Measurements from ENCODE around the gene PHLDB1. TPM values are rescaled to one million over a fixed set of nuclear protein-coding genes. Genes with fewer than 3 reads are reported as not detected.

Gene PHLDB1
- total RNA-seq, 1 experiment from 2014 or later: 37.1 TPM

GRCh38 chr11:118646393-118646792 is 39.0 kb downstream of the PHLDB1 start:
- H3K36me3 Mint-ChIP-seq (ENCODE audit: insufficient read depth, unreplicated experiment): peaks cover 10% of the 10 kb centered on the region
- no peaks in the 10 kb centered on the region for H3K9me3 Mint-ChIP-seq (ENCODE audit: low read depth, unreplicated experiment)
- no peak for TF ChIP-seq CTCF (IDR thresholded peaks at IDR 0.05; ENCODE audit: unreplicated experiment)
- no peak for DNase-seq
- H3K4me3 Mint-ChIP-seq (ENCODE audit: low read depth, unreplicated experiment): no peak overlapping the region
- CTCF ChIA-PET: no interaction called here
- H3K27me3 Mint-ChIP-seq (ENCODE audit: unreplicated experiment): no peaks in the 10 kb centered on the region
- H3K27ac Mint-ChIP-seq (ENCODE audit: unreplicated experiment): no peak overlapping the region
- intact Hi-C loops (cut with micrococcal nuclease; ENCODE audit: unreplicated experiment): no loop called here
- BruUV-seq (replicated peaks): no TSS peak
- H3K4me1 Mint-ChIP-seq (ENCODE audit: low read depth, unreplicated experiment): peaks cover 9% of the 10 kb centered on the region

- Mint-ChIP-seq H3K36me3 (ENCODE audit: insufficient read depth, unreplicated experiment) (peaks cover 10% of the 10 kb centered on the region), H3K9me3 (ENCODE audit: low read depth, unreplicated experiment) (no peaks in the 10 kb centered on the region), H3K4me3 (ENCODE audit: low read depth, unreplicated experiment) (no peak overlapping the region), H3K27me3 (ENCODE audit: unreplicated experiment) (no peaks in the 10 kb centered on the region), H3K27ac (ENCODE audit: unreplicated experiment) (no peak overlapping the region), H3K4me1 (ENCODE audit: low read depth, unreplicated experiment) (no peaks in the 10 kb centered on the region)
- no TSS peak for BruUV-seq (replicated peaks)
- intact Hi-C loops (cut with micrococcal nuclease; ENCODE audit: unreplicated experiment): no loop called here
- no peak for TF ChIP-seq CTCF (IDR thresholded peaks at IDR 0.05; ENCODE audit: unreplicated experiment)
- CTCF ChIA-PET: interaction anchor here (0.5 kb wide), 1 partner anchor 575 kb away, joined by 3 read pairs; no protein-coding TSS in a partner anchor
- DNase-seq: no peak
These were observed 40.9 kb downstream of the PHLDB1 start for GRCh38 chr11:118648291-118648690.

GRCh38 chr11:118649941-118650340 is 42.5 kb downstream of the PHLDB1 start:
- no TSS peak for BruUV-seq (replicated peaks)
- H3K27ac Mint-ChIP-seq (ENCODE audit: unreplicated experiment): no peak overlapping the region
- H3K36me3 Mint-ChIP-seq (ENCODE audit: insufficient read depth, unreplicated experiment): peaks cover 10% of the 10 kb centered on the region
- DNase-seq: no peak
- no peak overlapping the region for H3K4me3 Mint-ChIP-seq (ENCODE audit: low read depth, unreplicated experiment)
- intact Hi-C loops (cut with micrococcal nuclease; ENCODE audit: unreplicated experiment): no loop called here
- no peak for TF ChIP-seq CTCF (IDR thresholded peaks at IDR 0.05; ENCODE audit: unreplicated experiment)
- no peaks in the 10 kb centered on the region for H3K9me3 Mint-ChIP-seq (ENCODE audit: low read depth, unreplicated experiment)
- H3K27me3 Mint-ChIP-seq (ENCODE audit: unreplicated experiment): no peaks in the 10 kb centered on the region
- no peaks in the 10 kb centered on the region for H3K4me1 Mint-ChIP-seq (ENCODE audit: low read depth, unreplicated experiment)
- CTCF ChIA-PET: no interaction called here

- BruUV-seq (replicated peaks): no TSS peak
- intact Hi-C loops (cut with micrococcal nuclease; ENCODE audit: unreplicated experiment): no loop called here
- H3K9me3 Mint-ChIP-seq (ENCODE audit: low read depth, unreplicated experiment): no peaks in the 10 kb centered on the region
- peaks cover 10% of the 10 kb centered on the region for H3K36me3 Mint-ChIP-seq (ENCODE audit: insufficient read depth, unreplicated experiment)
- CTCF ChIA-PET: no interaction called here
- no peak for TF ChIP-seq CTCF (IDR thresholded peaks at IDR 0.05; ENCODE audit: unreplicated experiment)
- no peaks in the 10 kb centered on the region for H3K27me3 Mint-ChIP-seq (ENCODE audit: unreplicated experiment)
- H3K4me3 Mint-ChIP-seq (ENCODE audit: low read depth, unreplicated experiment): no peak overlapping the region
- DNase-seq: no peak
- no peak overlapping the region for H3K27ac Mint-ChIP-seq (ENCODE audit: unreplicated experiment)
- H3K4me1 Mint-ChIP-seq (ENCODE audit: low read depth, unreplicated experiment): no peaks in the 10 kb centered on the region
These were observed 43.0 kb downstream of the PHLDB1 start for GRCh38 chr11:118650366-118650765.
